IPS DF 19.7 (cell line): ENCODE measurements around the gene HNMT.
"Not testable (repeated sequence)": the region's sequence is repeated elsewhere in the genome, so short reads cannot be mapped to it uniquely, and the experiment has no call there.

ENCODE experiments used
- DNase-seq: peaks from one replicate; pipeline ENCODE4 v3.0.0-alpha.2; 2013; ENCODE audit warnings: low read depth, low spot score

HNMT gene

GRCh38 chr2:138043588-138043987 is 79.3 kb downstream of the HNMT start:
- not testable (repeated sequence) for DNase-seq

- no peak for DNase-seq
Measured at GRCh38 chr2:138058427-138058826, 94.2 kb downstream of the HNMT start.

GRCh38 chr2:138059487-138060300 is 95.4 kb downstream of the HNMT start:
- DNase-seq, result no peak

- no peak for DNase-seq
Measured at GRCh38 chr2:138060301-138060635, 96.0 kb downstream of the HNMT start.

GRCh38 chr2:138061961-138062360 is 97.7 kb downstream of the HNMT start:
- no peak for DNase-seq

- no peak for DNase-seq
Measured at GRCh38 chr2:138063181-138063580, 98.9 kb downstream of the HNMT start.
